Aorta (tissue), 5 donors: ENCODE measurements around the gene KRTAP4-8. TPM values are rescaled to one million over a fixed set of nuclear protein-coding genes. Genes with fewer than 3 reads are reported as not detected.
"Not testable (repeated sequence)": the region's sequence is repeated elsewhere in the genome, so short reads cannot be mapped to it uniquely, and the experiment has no call there.

Source experiments
- ATAC-seq: fragments of 200-7000 bp; cut with Tn5 transposase; one replicate; pipeline ENCODE4 v1.9.1; 2022; ENCODE audit warnings: moderate library complexity; ENCODE audit not compliant: low FRiP score
- DNase-seq, 2 donors: peaks; one replicate each; pipeline ENCODE4 v3.0.0-alpha.2; 2020
- H3K27ac ChIP-seq, 2 donors: one replicate each; pipeline ENCODE4 v1.5.1; 2013; ENCODE audit warnings: low read length in 2 of 2, mild to moderate bottlenecking in 2 of 2, moderate library complexity in 2 of 2, control low read depth in 1 of 2, inconsistent platforms in 1 of 2, low read depth in 1 of 2
- H3K27me3 ChIP-seq, 2 donors: one replicate each; pipeline ENCODE4 v1.6.1; 2013; ENCODE audit warnings: control low read depth in 1 of 2, low read length in 1 of 2, mild to moderate bottlenecking in 1 of 2, moderate library complexity in 1 of 2; ENCODE audit not compliant: insufficient read depth in 2 of 2, control insufficient read depth in 1 of 2
- H3K36me3 ChIP-seq, 2 donors: one replicate each; pipeline ENCODE4 v1.6.1; 2013; ENCODE audit warnings: control low read depth in 1 of 2, low read length in 1 of 2, mild to moderate bottlenecking in 1 of 2; ENCODE audit not compliant: insufficient read depth in 2 of 2, control insufficient read depth in 1 of 2
- H3K4me1 ChIP-seq, 2 donors: one replicate each; pipeline ENCODE4 v1.6.1; 2013; ENCODE audit warnings: low read length in 2 of 2, control low read depth in 1 of 2, mild to moderate bottlenecking in 1 of 2, moderate library complexity in 1 of 2; ENCODE audit not compliant: insufficient read depth in 2 of 2, control insufficient read depth in 1 of 2
- H3K4me3 ChIP-seq, 2 donors: one replicate each; pipeline ENCODE4 v1.5.1; 2013; ENCODE audit warnings: low read length in 2 of 2, control low read depth in 1 of 2, mild to moderate bottlenecking in 1 of 2
- H3K9me3 ChIP-seq: one replicate; pipeline ENCODE4 v1.6.1; 2013; ENCODE audit warnings: mild to moderate bottlenecking, low read length; ENCODE audit not compliant: control insufficient read depth
- WGBS, 2 donors: extraction: QIAGEN DNeasy Blood & Tissue Kit; methylation state at CpG; one replicate each; pipeline ENCODE4 v1.1.7; 2013; 5-methylcytosine and 5-hydroxymethylcytosine counted together
- intact Hi-C, 2 donors: fragments of 100-400 bp; cut with DNase I; formaldehyde crosslinking; loops; one replicate each; pipeline versions ENCODE4 v1.14.2 to v1.15.0; 2022
- polyA plus RNA-seq, 2 donors: library from polyadenylated mRNA; stranded (reverse); fragments of 200-250 nt; gene quantifications; one replicate each; pipeline ENCODE4 v1.2.3, GENCODE V29; 2013
- total RNA-seq, 2 donors: library from RNA; stranded (reverse); fragmentation: NEBNext Ultra II Directional; extraction: Animal tissue kit (Norgen Biotek cat#: 25700); gene quantifications; one replicate each; pipeline ENCODE4 v1.2.1, GENCODE V29; 2021
- donor health status: healthy with polysubstance abuse.
- donor health status: Bipolar disorder and iron deficiency.
- donor health status: DM: no; HTN: no; CAD: no.
- donor health status: DM: no; HTN: no; CAD: no.
- donor health status: DM: yes; HTN: yes; CAD: no.

The KRTAP4-8 gene
- total and polyA plus RNA-seq, 4 donors, result not detected

DNA sequence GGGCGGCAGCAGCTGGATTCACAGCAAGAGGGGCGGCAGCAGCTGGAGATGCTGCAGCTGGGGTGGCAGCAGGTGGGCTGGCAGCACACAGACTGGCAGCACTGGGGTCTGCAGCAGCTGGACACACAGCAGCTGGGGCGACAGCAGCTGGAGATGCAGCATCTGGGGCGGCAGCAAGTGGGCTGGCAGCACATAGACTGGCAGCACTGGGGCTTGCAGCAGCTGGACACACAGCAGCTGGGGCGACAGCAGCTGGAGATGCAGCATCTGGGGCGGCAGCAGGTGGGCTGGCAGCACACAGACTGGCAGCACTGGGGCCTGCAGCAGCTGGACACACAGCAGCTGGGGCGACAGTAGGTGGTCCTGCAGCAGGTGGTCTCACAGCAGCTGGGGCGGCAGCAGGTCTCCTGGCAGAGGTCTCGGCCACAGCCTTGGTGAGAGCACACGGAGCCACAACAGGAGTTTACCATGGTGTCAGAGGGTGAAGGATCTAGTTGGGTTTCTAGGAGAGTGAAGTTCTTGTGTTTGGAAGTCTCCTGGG, 20.0 kb upstream of the KRTAP4-8 start, which contains the start of gene KRTAP4-11:
Gene KRTAP4-11 (minus strand): TSS at position 528 of the 541 bp plus-strand sequence. CDS start 58 bp downstream, at position 470.
- intact Hi-C loops, H3K27me3 ChIP-seq, H3K4me1 ChIP-seq, H3K4me3 ChIP-seq, ATAC-seq, H3K9me3 ChIP-seq, H3K27ac ChIP-seq, DNase-seq, H3K36me3 ChIP-seq: not testable (repeated sequence)
- 63 to 75% methylated on average over 9 to 10 of the region's 10 CpGs for WGBS, 2 donors

DNA sequence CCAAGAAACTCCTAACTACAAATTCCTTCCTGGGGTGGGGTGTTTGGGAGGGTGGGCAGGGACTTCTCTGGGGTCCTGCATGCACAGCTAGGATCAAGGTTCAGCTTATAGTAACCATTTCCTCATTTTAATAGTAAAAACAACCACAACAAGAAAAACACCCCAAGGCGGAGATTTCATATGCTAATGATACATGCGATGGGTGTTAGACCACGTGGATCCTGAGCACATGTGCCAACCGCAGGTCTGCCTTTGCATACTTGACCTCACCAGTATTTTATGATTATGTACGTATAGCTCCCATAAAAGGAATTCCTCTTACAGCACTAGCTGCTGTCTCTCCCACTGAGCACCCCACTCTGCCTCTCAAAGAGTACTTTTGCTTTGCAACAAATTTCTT, 18.4 kb upstream of the KRTAP4-8 start:
- H3K9me3 ChIP-seq, result no peaks in the 10 kb centered on the region
- intact Hi-C loops, result no loop called here
- H3K4me3 ChIP-seq, result no peak overlapping the region
- no peaks in the 10 kb centered on the region for H3K27me3 ChIP-seq
- no peaks in the 10 kb centered on the region for H3K36me3 ChIP-seq
- WGBS, 2 donors, result 34 to 54% methylated on average over 5 of the region's 5 CpGs
- H3K4me1 ChIP-seq, result no peaks in the 10 kb centered on the region
- H3K27ac ChIP-seq, result no peak overlapping the region
- DNase-seq, result no peak
- no peak for ATAC-seq

DNA sequence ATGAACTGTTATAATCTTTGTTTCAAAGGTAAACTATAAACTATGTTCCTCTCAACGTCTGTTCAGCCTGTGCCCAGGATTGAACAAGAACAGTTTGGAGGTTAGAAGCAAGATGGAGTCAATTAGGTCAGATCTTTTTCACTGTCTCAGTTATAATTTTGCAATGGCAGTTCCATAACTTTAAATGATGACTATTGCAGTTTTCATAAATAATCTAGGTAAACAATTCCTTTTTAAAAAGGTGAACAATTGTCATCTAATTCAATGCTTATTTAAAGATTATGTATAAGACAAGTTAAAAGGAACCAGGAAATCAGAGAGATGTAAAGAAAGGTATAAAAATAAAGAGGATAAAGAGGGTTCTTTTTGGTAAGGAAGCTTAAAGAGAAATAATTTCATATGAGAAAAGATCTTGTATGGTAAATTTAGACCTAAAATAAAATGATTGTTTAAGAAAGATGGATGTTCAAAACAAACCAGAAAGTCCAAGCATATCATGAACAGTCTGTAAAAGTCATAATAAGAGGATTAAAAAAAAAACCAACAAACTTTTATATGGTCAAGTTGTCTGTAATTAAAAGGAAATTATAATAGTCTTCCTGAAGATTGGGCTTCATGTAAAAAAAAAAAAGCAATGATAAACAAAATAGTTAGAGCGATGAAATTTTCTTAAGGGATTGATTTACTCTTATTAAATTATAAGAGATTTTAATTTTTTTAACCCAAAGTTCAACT, 13.4 kb upstream of the KRTAP4-8 start:
- Histone ChIP-seq H3K27me3 (no peaks in the 10 kb centered on the region), H3K4me3 (no peak overlapping the region), H3K36me3 (no peaks in the 10 kb centered on the region), H3K27ac (no peak overlapping the region), H3K4me1 (no peaks in the 10 kb centered on the region), H3K9me3 (peaks cover 1% of the 10 kb centered on the region)
- 71 to 76% methylated on average over 2 of the region's 2 CpGs for WGBS, 2 donors
- ATAC-seq (no peak), DNase-seq (no peak)
- intact Hi-C loops, result no loop called here

DNA sequence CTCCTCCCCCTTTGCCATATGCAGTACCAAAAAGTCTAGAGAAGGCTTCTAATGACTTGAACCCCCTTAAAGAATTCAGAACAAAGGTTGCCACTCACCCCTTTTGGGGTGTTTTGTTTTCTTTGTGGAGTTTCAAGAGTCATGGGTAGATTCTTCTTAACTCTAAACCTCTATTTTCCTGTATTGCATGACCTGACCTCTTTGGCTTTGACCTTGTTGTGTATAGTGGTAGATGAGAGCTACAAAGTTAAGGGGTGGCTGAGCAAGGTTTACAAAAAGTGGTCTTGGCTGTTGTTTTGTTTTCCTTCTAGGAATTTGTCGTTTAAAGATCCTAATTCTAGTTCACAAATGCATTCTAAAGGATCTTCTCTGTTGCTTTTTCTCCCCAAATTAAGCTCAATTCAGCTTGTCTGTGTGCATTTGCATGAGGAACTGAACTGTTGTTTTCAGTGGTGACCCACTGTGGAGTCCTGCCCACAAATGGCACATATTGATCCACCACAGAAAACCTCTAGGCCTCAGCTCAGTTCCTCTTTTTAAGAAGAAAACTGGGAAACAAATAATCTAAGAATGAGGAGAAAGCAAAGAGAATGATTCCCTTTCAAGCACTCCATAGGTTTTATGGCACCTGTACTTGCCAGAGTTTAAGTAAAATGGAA, 10.9 kb upstream of the KRTAP4-8 start:
- intact Hi-C loops, DNase-seq, H3K36me3 ChIP-seq, H3K4me1 ChIP-seq, ATAC-seq, H3K9me3 ChIP-seq, H3K4me3 ChIP-seq, H3K27ac ChIP-seq, H3K27me3 ChIP-seq: not testable (repeated sequence)
- 0 to 17% methylated on average over 1 of the region's 1 CpG for whole genome bisulfite sequencing, 2 donors

DNA sequence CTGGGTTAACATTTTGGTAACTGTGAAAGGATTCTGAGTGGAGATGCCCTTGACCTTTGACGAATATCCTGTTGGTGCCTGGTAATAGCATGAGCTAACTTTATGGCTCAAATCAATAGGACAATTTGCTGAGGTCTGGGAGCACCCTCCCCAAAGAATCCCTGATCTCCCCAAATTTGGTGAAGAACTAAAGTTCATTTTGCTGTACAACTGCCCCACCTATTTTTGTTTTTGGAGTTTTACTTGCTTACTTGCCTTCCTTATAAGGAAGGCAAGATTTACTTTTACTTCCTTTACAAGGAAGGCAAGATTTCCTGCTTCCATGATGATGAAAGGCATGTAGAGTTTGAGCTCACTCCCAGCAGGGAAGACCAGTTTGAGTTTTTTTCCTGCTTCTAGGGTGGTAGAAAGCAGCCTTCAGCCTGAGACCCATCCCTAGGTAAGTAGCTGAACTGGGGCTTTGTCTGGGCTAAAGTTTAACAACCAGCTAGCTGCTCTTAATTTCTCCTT, 10.1 kb upstream of the KRTAP4-8 start:
- 63 to 69% methylated on average over 1 of the region's 1 CpG for WGBS, 2 donors
- ATAC-seq, result no peak
- no peak for DNase-seq

DNA sequence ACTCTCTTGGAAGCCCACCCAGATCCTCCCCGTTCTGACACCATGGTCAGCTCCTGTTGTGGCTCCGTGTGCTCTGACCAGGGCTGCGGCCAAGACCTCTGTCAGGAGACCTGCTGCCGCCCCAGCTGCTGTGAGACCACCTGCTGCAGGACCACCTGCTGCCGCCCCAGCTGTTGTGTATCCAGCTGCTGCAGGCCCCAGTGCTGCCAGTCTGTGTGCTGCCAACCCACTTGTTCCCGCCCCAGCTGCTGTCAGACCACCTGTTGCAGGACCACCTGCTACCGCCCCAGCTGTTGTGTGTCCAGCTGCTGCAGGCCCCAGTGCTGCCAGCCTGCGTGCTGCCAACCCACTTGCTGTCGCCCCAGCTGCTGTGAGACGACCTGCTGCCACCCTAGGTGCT, 7.4 kb upstream of the KRTAP4-8 start, which contains the start of gene KRTAP4-9:
Gene KRTAP4-9 (plus strand): TSS at position 43 of the 400 bp plus-strand sequence. CDS start 0 bp downstream, at position 43.
- H3K4me3 ChIP-seq, H3K4me1 ChIP-seq, H3K27ac ChIP-seq, H3K9me3 ChIP-seq, H3K36me3 ChIP-seq, H3K27me3 ChIP-seq, intact Hi-C loops, ATAC-seq, DNase-seq: not testable (repeated sequence)
- 49 to 64% methylated on average over 8 to 10 of the region's 10 CpGs for whole genome bisulfite sequencing, 2 donors

More for the DNA sequence above, 10.1 kb upstream of the KRTAP4-8 start:
- H3K27ac ChIP-seq, result no peak overlapping the region
- intact Hi-C loops, result no loop called here
- no peaks in the 10 kb centered on the region for H3K36me3 ChIP-seq
- H3K27me3 ChIP-seq, result no peaks in the 10 kb centered on the region
- H3K4me1 ChIP-seq, result no peaks in the 10 kb centered on the region
- H3K9me3 ChIP-seq, result peaks cover 1% of the 10 kb centered on the region
- no peak overlapping the region for H3K4me3 ChIP-seq

DNA sequence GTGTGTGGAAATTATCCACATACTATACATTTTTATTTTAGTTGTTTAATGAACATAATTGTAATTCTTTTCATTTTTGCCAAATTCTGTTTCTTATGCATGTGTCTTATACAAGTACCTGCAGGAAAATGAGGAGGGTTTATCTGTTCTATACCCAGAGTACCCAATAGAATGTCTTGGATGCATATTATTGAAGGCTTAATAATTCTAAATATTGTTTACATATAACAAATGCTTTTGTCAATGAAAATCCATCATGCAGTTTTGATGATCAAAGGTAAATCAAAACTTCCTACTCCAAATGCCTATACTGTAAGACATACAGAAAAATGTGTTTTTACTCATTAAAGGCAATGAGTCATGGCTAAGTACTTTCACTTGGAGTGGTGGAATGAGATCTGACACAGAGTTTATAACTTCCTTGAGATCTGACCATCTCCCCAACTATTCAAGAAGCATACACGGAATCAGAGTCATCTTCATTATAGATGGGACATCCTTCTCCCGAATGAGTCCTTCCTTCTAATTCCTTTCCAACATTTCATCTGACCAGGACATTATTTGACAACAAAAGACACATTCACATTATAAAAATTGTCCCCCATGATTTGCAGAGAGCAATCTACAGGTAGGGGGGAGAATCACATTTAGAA, 6.6 kb upstream of the KRTAP4-8 start:
- intact Hi-C loops, H3K27ac ChIP-seq, H3K4me3 ChIP-seq, H3K36me3 ChIP-seq, H3K27me3 ChIP-seq, DNase-seq, ATAC-seq, H3K9me3 ChIP-seq, H3K4me1 ChIP-seq: not testable (repeated sequence)
- WGBS, 2 donors, result 59 to 69% methylated on average over 2 of the region's 2 CpGs

DNA sequence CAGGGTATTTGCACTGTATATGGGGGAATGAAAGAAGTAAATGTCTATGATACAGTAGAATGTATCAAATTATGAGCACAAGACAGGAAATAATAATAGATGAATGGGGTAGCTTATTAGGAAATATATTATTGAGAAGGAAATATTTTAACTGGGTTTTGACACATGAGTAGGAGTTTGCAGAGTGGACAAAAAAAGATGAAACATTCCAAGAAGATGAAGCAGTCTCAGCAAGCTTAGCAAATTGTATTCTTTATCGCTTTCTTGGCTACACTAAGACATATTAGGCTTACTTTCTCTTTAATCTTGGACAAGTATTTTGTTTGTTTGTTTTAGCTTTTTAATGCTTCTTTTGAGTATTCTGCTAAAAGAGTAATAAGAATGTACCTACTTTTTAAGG, 6.0 kb upstream of the KRTAP4-8 start:
- no peaks in the 10 kb centered on the region for H3K36me3 ChIP-seq
- ATAC-seq (no peak), DNase-seq (no peak)
- H3K4me3 ChIP-seq, result no peak overlapping the region
- WGBS, 2 donors, result 87 to 88% methylated on average over 1 of the region's 1 CpG
- intact Hi-C loops, result no loop called here
- no peak overlapping the region for H3K27ac ChIP-seq
- peaks cover 3% of the 10 kb centered on the region for H3K9me3 ChIP-seq
- no peaks in the 10 kb centered on the region for H3K4me1 ChIP-seq
- H3K27me3 ChIP-seq, result no peaks in the 10 kb centered on the region
